HG02885 (cell line): ENCODE measurements around the gene LSR.
"Not testable (repeated sequence)": the region's sequence is repeated elsewhere in the genome, so short reads cannot be mapped to it uniquely, and the experiment has no call there.

Experiments
- ATAC-seq: cut with Tn5 transposase; IDR thresholded peaks from one replicate; pipeline ENCODE4 v1.9.1; 2021; ENCODE audit warnings: mild to moderate bottlenecking; ENCODE audit not compliant: unreplicated experiment, poor library complexity

Gene LSR

DNA sequence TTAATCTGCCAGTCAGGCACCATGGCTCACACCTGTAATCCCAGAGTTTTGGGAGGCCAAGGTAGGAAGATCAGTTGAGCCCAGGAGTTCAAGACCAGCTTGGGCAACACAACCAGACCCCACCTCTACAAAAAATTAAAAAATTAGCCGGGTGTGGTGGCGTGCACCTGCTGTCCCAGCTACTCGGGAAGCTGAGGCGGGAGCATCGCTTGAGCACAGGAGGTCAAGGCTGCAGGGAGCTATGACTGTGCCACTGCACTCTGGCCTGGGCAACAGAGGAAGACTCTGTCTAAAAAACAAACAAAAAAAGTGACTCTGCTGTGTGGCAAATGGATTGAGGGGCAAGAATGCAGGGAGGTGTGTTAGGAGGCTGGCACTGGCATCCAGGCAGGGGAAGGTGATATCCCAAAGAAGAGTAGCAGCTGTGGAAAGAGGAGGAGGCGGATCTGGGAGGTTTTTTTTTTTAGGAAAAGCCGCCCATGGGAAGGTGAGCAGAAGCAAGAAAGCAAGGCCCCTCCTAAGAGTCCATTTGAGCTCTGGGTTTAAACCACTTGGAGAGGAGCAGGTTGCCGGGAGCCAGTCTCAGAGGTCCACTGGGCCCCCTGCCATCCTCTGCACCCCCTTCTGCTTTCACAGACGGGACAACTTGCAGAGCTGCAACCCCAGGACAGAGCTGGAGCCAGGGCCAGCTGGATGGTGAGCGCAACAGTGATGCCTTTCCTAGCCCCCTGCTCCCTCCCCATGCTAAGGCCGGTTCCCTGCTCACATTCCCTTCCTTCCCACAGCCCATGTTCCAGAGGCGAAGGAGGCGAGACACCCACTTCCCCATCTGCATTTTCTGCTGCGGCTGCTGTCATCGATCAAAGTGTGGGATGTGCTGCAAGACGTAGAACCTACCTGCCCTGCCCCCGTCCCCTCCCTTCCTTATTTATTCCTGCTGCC, 35.6 kb downstream of the LSR start:
- ATAC-seq = no peak

DNA sequence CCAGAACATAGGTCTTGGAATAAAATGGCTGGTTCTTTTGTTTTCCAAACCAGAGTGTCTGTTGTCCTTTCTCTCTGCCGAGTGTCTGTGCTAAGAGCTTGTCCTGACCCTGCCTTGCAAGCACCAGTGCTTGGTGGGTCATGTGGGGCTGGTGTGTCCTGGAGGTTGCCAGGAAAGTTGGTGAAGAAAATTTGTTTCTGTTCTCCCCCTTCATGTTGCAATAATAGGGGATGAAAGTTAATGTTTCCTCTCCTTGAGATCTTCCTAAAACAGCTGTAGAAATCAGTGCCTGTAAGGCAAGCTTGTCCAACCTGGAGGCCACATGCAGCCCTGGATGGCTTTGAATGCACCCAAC, 36.3 kb downstream of the LSR start:
- ATAC-seq = no peak

DNA sequence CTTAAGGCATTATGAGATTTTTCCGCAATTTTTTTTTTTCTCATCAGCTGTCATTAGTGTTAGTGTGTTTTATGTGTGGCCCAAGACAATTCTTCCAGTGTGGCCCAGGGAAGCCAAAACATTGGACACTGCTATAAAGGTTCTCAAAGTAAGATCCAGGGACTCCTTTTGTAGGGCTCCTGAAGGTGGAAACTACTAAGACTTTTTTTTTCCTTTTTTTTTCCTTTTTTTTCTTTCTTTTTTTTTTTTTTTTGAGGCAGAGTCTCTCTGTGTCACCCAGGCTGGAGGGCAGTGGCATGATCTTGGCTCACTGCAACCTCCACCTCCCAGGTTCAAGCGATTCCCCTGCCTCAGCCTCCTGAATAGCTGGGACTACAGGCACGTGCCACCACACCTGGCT, 36.7 kb downstream of the LSR start:
- not testable (repeated sequence) for ATAC-seq

DNA sequence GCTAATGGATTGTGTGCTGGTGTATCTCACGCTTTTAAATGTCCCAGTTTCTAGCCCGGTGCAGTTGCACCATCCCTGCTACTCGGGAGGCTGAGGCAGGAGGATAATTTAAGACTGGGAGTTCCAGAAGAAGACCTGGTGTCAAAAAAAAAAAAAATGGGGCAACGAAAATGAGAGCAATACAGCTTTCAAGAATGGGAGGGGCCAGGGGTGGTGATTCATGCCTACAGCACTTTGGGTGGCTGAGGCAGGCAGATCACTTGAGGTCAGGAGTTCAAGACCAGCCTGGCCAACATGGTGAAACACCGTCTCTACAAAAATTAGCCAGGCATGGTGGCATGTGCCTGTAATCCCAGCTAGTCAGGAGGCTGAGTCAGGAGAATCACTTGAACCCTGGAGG, 37.3 kb downstream of the LSR start:
- not testable (repeated sequence) for ATAC-seq

- no peak for ATAC-seq
These were observed 38.9 kb downstream of the LSR start for GRCh38 chr19:35287713-35288112.

DNA sequence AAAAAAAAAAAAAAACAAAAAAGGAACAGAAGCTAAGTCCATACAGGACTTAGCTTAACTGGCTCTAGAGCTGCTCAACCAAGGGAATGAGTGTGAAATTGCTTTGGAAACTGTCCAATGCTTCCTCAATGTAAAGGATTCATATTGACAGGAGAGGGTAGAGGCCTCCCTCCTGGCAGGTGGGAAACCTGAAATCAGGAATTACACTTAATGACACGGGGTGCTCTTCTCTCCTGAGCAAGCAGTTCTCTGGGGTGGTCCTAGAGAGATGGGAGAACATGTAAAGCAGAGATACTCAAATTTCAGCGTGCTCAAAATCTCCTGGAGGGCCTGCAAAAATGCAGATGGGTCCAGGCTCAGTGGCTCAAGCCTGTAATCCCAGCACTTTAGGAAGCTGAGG, 39.5 kb downstream of the LSR start:
- ATAC-seq = no peak

DNA sequence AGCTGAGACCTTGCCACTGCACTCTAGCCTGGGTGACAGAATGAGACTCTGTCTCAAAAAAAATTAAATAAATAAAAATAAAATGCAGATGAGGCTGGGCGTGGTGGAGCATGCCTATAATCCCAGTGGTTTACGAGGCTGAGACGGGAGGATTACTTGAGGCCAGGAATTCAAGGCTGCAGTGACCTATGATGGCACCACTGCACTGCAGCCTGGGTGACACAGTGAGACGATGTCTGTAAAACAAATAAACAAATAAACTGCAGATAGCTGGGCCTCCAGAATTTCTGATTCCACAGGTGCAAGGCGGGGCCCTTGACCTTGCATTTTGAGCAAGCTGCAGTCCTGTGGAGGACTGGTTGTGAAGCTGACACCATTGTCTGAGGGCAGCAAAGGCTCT, 40.1 kb downstream of the LSR start:
- no peak for ATAC-seq

DNA sequence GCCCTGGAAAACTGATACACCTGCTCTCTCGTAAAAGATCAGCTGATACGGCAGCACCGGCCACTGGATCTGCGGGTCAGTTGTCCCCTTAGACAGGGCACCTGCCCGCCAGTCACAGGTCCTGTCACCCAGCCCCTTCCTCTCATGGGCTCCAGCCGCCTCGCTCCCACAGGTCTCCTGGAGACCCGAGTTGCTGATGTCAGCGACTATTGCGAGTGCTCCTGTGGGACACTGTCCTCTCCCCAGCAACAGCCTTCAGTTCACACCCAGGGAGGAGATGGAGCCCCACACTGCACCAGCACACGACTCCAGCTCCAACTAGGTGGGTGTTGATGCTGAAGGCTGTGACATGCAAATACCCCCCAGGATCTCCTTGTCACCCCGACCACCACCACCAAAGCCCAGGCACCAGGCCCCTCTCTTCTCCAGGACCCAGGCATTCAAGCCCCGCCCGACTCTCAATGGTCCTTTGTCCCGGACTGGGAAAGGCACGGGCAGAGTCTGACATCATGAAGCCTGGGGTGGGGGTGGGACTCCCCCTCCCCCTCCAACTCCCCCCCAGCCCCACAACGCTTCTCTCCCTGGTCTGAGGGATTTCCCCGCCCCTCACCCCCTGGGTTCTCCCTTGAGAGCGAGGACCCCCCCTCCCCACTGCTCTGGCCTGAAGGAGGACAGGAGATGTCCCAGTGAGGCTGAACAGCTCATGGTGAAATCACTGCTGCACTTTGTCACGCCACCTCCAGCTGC, 41.8 kb downstream of the LSR start:
- ATAC-seq = no peak

DNA sequence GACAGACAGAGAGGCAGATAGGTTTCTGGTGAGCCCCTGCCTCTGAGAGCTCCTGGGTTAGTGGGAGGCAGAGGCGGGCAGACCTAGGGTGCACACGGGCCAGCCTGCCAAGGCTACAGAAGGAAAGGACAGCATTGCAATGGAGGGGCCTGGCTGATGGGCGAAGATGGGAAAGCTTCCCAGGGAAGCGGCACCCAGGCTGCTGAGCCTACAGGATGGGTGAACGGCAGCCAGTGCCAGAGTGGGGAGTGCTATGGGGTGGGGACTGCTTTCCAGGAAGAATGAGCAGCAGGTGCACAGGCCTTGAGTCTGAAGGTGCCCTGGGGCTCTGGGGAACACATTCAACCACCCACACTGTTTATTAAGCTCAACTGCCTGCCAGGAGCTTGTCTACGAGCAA, 42.5 kb downstream of the LSR start:
- ATAC-seq = no peak

- no peak for ATAC-seq
These were observed 43.1 kb downstream of the LSR start, which contains the start of gene MAG for GRCh38 chr19:35291916-35292315. Gene MAG (plus strand): TSS chr19:35292161. CDS start chr19:35295409, 3,248 bp downstream.

- no peak for ATAC-seq
These were observed 43.9 kb downstream of the LSR start for GRCh38 chr19:35292421-35293362.

DNA sequence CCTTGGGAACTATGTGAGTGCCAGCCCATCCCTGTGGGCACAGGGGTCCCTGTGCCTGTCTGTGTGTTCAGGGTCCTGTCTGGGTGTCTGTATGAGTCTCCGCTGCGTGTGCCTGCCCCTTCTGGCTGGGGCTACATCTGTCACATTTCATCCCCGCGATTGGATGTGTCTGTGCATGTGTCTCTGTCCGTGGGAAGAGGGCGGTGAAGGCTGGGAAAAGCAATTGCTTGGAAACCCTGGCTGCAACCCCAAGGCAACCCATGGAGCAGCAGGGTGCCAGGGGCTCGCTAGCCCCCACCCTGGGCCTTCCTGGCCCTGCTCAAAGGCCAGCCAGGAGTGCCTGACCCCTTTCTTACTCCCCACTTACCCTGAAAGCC, 44.5 kb downstream of the LSR start:
- no peak for ATAC-seq

GRCh38 chr19:35293808-35294207, 45.0 kb downstream of the LSR start:
- no peak for ATAC-seq

DNA sequence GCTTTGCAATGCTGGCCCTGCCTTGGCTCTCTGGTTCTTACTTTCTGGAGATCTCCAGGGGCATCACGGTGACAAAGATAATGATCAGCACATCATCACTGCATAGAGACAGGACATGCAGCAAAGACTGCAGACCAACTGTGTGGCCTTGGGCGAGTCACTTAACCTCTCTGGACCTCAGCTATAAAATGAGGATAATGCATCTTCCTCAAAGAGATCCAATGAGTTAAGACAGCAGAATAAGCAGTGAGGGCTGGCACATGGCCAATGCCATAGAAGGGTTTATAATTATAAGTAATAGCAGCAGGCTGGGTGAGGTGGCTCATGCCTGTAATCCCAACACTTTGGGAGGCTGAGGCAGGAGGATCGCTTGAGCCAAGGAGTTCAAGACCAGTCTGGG, 45.5 kb downstream of the LSR start:
- no peak for ATAC-seq

DNA sequence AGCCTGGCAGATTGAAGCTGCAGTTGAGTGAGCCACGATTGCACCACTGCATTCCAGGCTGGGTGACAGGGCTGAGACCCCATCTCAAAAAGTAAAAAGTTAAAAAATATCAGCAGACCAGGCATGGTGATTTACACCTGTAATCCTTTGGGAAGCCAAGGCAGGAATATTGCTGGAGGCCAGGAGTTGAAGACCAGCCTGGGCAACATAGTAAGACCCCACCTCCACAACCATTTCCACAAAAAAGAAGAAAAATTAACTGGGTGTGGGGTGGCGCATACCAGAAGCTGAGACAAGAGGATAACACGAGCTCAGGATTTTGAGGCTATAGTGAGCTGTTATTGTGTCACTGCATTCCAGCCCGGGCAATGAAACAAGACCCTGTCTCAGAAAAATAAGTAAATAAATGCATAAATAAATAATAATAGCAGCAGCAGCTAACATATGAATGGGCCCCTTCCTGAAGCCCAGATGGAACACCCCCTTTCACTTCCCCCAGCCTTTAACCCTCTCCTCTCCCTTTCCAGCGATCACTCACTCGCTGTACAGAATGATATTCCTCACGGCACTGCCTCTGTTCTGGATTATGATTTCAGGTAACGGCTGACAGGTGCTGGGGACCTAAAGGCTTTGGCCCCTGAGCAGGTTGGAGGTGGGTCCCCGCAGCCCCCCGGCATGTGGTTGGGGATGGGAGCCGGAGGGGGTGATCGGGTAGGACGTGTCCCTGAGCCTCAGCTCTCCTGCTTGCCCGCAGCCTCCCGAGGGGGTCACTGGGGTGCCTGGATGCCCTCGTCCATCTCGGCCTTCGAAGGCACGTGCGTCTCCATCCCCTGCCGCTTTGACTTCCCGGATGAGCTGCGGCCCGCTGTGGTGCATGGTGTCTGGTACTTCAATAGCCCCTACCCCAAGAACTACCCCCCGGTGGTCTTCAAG, 46.3 kb downstream of the LSR start:
- no peak for ATAC-seq

GRCh38 chr19:35295792-35296462, 47.1 kb downstream of the LSR start:
- ATAC-seq = no peak

DNA sequence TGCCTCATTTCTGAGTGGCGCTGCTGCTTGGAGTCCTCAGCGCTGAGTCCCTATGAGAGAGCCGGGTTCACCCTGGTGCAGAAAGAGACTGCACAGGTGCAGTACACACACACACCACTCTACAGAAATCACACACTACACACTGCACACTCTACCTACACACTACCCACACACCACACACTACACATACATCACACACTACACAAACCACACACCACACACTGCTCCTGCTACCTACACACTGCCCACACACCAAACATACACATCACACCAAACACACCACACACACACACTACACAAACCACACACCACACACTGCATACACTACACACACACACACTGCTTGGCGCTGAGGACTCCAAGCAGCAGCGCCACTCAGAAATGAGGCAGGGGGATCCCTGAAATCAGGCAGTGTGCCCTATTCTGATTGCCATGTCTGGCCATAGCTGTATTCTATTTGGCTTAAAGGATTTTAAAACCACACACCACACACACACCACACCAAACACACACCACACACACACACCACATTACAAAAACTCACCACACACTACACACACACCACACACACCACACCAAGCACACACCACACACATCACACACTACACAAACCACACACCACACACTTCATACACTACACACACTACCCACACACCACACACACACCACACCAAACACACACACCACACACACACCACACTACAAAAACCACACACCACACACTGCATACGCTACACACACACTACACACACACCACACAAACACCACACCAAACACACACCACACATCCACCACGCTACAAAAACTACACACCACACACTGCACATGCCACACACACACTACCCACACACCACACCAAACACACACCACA, 48.1 kb downstream of the LSR start:
- no peak for ATAC-seq

DNA sequence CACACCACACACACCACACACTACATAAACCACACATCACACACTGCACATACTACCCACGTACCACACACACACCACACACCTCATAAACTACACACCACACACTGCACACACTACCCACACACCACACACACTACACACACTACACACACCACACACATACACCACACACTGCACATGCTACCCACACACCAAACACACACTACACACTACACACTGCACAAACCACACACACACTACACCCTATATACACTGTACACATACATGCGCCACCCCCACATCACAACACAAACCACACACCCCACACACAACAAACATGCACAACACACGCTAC, 48.7 kb downstream of the LSR start:
- no peak for ATAC-seq
